GM10847 (cell line): Measurements from ENCODE around the gene GLRX2.

Experiments used
- POLR2A ChIP-seq: IDR thresholded peaks from 2 replicates; pipeline ENCODE4 v1.6.1; 2011; ENCODE audit not compliant: insufficient read length; ENCODE audit errors: extremely low read depth

Gene GLRX2

GRCh38 chr1:193118194-193118593 is 13.0 kb upstream of the GLRX2 start:
- no peak for TF ChIP-seq POLR2A

- no peak for TF ChIP-seq POLR2A
Observed at GRCh38 chr1:193115629-193116227, 10.5 kb upstream of the GLRX2 start.

GRCh38 chr1:193114485-193115095 is 9.4 kb upstream of the GLRX2 start:
- TF ChIP-seq POLR2A, result no peak

- TF ChIP-seq POLR2A, result no peak
Observed at GRCh38 chr1:193113992-193114332, 8.7 kb upstream of the GLRX2 start.

DNA sequence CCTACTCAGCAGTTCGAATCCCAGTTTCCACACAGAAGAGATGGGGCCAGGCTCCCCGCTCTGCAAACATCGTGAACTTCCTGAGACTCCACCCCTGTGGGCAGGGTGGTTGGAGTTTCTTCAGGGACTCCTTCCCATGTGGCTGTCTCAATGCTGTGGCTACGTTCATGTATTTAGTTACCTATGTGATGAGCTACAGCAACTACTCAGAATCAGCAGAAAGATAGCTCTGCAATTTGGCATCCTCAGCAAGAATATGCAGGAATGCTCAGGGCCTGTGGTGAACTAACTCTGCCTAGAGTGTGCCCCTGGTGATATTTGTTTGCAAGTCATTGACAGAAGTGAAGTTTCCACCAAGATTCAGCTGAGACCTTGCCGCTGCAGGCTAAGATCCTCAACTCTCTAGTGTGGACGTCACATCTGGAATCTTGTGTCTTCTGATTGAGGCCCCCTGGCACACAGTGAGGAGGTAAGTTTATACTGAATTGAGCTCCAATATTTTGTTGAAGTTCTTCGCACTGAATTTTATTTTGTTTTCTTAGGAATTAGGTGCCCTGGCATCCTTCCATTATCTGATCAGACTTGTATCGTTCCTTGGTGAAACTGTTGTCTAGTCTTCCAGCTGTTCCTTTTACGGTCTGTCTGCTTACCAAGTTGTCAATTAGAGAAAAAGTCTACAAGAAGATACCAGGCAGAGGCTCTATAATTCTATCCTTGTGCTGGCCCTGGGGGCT is 8.2 kb upstream of the GLRX2 start:
- no peak for TF ChIP-seq POLR2A

GRCh38 chr1:193111641-193112090 is 6.5 kb upstream of the GLRX2 start:
- TF ChIP-seq POLR2A, result no peak

DNA sequence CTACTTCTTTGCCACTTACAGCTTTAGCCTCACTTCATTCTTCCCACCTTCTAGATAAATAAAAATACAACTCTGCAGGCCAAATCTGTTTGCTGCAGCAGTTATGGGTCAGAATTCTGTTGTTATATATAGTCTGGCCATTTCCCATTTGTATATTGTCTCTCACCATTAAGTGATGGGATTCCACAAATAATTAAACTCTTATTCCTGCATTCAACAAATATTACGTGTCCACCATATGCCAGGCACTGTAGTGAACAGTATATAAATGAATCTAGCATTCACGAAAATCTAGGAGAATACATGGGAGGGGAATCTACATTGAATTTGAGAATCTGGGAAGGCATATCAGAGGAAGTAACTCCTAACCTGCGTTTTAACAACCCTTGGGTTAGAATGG is 5.7 kb upstream of the GLRX2 start:
- TF ChIP-seq POLR2A, result no peak

- no peak for TF ChIP-seq POLR2A
Observed at GRCh38 chr1:193110246-193110645, 5.0 kb upstream of the GLRX2 start.

DNA sequence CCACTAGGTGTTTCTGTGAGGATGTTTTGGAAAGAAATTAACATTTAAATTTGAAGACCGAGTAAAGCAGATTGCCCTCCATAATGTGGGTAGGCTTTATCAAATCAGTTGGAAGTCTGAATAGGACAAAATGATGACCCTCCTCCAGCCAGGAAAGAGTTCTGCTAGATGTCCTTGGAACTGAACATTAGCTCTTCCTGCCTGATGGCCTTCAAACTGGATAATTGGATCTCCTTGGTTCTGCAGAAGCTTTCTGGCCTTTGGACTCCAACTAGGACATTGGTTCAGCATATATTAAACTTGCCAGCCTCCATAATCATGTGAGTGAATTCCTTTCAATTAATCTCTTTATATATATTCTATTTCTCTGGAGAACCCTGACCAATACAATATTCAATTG is 4.4 kb upstream of the GLRX2 start:
- TF ChIP-seq POLR2A, result no peak

GRCh38 chr1:193108471-193108870 is 3.3 kb upstream of the GLRX2 start:
- TF ChIP-seq POLR2A, result no peak

- no peak for TF ChIP-seq POLR2A
Observed at GRCh38 chr1:193105821-193106177, 585 bp upstream of the GLRX2 start.

DNA sequence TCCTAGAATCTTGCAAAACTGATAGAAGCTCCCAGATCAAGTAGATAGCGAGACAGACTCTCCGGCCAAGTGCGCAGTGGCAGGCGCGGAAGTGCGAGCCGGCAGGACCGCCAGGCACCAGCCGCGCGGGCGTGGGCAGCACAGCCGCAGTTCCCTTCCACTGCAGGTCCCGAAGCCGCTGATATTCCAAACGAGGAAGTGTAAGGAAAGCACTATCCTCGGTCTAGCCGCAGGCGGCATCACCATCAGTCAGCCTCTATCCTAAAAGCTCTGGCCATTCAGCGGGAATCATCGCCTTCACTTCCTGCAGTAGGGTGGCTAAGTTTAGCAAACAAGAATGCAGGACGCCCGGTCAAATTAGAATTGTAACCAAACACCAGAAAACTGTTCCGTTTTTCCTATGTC is 710 bp downstream of the GLRX2 start:
- TF ChIP-seq POLR2A, result no peak

- no peak for TF ChIP-seq POLR2A
Observed at GRCh38 chr1:193103759-193104501, 1.3 kb downstream of the GLRX2 start.

DNA sequence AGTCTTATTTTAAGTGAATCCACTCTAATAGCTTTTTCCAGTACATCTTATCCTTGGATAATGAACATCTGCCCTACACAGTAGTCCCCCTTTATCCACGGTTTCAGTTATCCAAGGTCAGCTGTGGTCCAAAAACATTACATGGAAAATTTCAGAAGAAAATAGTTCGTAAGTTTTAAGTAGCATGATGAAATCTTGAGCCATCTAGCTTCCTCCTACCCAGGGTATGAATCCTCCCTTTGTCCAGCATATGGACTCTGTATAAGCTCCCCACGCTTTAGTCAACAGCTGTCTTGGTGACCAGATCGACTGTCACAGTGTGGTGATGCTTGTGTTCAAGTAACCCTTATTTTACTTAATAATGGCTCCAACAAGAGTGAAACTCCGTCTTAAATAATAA is 2.6 kb downstream of the GLRX2 start:
- no peak for TF ChIP-seq POLR2A

GRCh38 chr1:193094112-193094511 is 11.1 kb downstream of the GLRX2 start:
- TF ChIP-seq POLR2A, result no peak

GRCh38 chr1:193090865-193091264 is 14.3 kb downstream of the GLRX2 start:
- TF ChIP-seq POLR2A, result no peak
